SK-N-MC (cell line): ENCODE results near the gene HAGHL.

Source experiments
- EZH2 ChIP-seq: fragments of 200-600 bp; sonication (generic); IDR thresholded peaks from one replicate; pipeline ENCODE4 v1.6.1; 2017; ENCODE audit warnings: antibody characterized with exemption
- POLR2AphosphoS5 ChIP-seq: IDR thresholded peaks from 2 replicates; pipeline ENCODE4 v1.6.1; 2012; ENCODE audit warnings: mild to moderate bottlenecking, low read depth, low read length, borderline replicate concordance

DNA sequence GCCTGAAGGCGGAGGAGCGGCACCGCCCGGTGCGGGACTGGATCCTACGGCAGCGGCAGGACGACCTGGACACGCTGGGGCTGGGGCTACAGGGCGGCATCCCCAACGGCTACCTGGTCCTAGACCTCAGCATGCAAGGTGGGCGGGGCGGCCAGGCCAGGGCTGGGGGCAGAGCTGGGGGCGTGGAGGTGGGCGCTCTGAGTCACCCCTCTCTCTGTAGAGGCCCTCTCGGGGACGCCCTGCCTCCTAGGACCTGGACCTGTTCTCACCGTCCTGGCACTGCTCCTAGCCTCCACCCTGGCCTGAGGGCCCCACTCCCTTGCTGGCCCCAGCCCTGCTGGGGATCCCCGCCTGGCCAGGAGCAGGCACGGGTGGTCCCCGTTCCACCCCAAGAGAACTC lies 41.5 kb downstream of the HAGHL start:
- TF ChIP-seq EZH2, result no peak
- TF ChIP-seq POLR2AphosphoS5, result no peak
